IMR-90 (cell line): Measurements from ENCODE around the gene SLC35D1. TPM values are rescaled to one million over a fixed set of nuclear protein-coding genes. Genes with fewer than 3 reads are reported as not detected.
A peak's percentile ranks its signal among the peaks of the same experiment; 100 is the strongest.

Experiments
- ATAC-seq: fragments of 200-7000 bp; cut with Tn5 transposase; 2 replicates; pipeline ENCODE4 v1.9.1; 2020; ENCODE audit warnings: low read depth, mild to moderate bottlenecking, moderate library complexity
- BruUV-seq: library from RNA; stranded (reverse); fragments of 400-500 nt; replicated peaks from 2 replicates; lab custom pipeline; 2021; lab: Mats Ljungman, UMichigan
- CTCF ChIA-PET: fragments of 300-600 bp; formaldehyde crosslinking; extraction: SDS; loops from one replicate; lab custom pipeline; 2021; ENCODE audit warnings: antibody characterized with exemption; lab: Yijun Ruan, JAX
- POLR2A ChIA-PET: fragments of 300-600 bp; sonication (Branson Sonifier 250); formaldehyde crosslinking; loops from one replicate; lab custom pipeline; 2022; ENCODE audit warnings: antibody characterized with exemption; ENCODE audit not compliant: unreplicated experiment; lab: Charles Lee
- DNase-seq: peaks from one replicate; pipeline ENCODE4 v3.0.0; 2013
- H2AFZ ChIP-seq: replicated peaks from 2 replicates; pipeline ENCODE3; 2013; ENCODE audit warnings: low read length, mild to moderate bottlenecking; ENCODE audit not compliant: poor library complexity
- H2AK5ac ChIP-seq: 2 replicates; pipeline ENCODE4 v1.6.1; 2013; ENCODE audit warnings: low read depth, low read length, inconsistent platforms
- H2AK9ac ChIP-seq: replicated peaks from 2 replicates; pipeline ENCODE3; 2013; ENCODE audit warnings: mild to moderate bottlenecking, low read depth, low read length, moderate library complexity; ENCODE audit not compliant: poor library complexity
- H2BK120ac ChIP-seq: 2 replicates; pipeline ENCODE4 v1.6.1; 2013; ENCODE audit warnings: low read depth, low read length, inconsistent platforms
- H2BK15ac ChIP-seq: 3 replicates; pipeline ENCODE4 v1.6.1; 2013; ENCODE audit warnings: low read depth, low read length, inconsistent platforms
- H2BK20ac ChIP-seq: 2 replicates; pipeline ENCODE4 v1.6.1; 2013; ENCODE audit warnings: low read depth, mild to moderate bottlenecking, inconsistent platforms, low read length, moderate library complexity
- H2BK5ac ChIP-seq: 2 replicates; pipeline ENCODE4 v1.6.1; 2013; ENCODE audit warnings: mild to moderate bottlenecking, low read depth, low read length, inconsistent platforms; ENCODE audit not compliant: poor library complexity, severe bottlenecking
- H3K14ac ChIP-seq: replicated peaks from 2 replicates; pipeline ENCODE4 v1.6.1; 2013; ENCODE audit warnings: low read depth, low read length, inconsistent platforms
- H3K18ac ChIP-seq: 2 replicates; pipeline ENCODE4 v1.6.1; 2013; ENCODE audit warnings: low read depth, low read length, control low read depth
- H3K23ac ChIP-seq: 2 replicates; pipeline ENCODE4 v1.6.1; 2013; ENCODE audit warnings: low read depth, low read length, inconsistent platforms
- H3K27ac ChIP-seq: 2 replicates; pipeline ENCODE4 v1.5.1; 2013; ENCODE audit warnings: mild to moderate bottlenecking, control low read depth, low read length; ENCODE audit not compliant: insufficient read depth
- H3K27me3 ChIP-seq: 2 replicates; pipeline ENCODE4 v1.6.1; 2013; ENCODE audit warnings: low read length; ENCODE audit not compliant: control insufficient read depth, insufficient read depth
- H3K36me3 ChIP-seq: 2 replicates; pipeline ENCODE4 v1.6.1; 2013; ENCODE audit warnings: low read length, mixed read lengths; ENCODE audit not compliant: control insufficient read depth, insufficient read depth
- H3K4ac ChIP-seq: 2 replicates; pipeline ENCODE4 v1.6.1; 2013; ENCODE audit warnings: low read depth, low read length, inconsistent platforms
- H3K4me1 ChIP-seq: 2 replicates; pipeline ENCODE4 v1.6.1; 2013; ENCODE audit warnings: low read length, mixed read lengths; ENCODE audit not compliant: control insufficient read depth, insufficient read depth
- H3K4me2 ChIP-seq: 2 replicates; pipeline ENCODE4 v1.6.1; 2013; ENCODE audit warnings: low read depth, mild to moderate bottlenecking, control low read depth, low read length, moderate library complexity
- H3K4me3 ChIP-seq: 2 replicates; pipeline ENCODE4 v1.5.1; 2013; ENCODE audit warnings: low read depth, mild to moderate bottlenecking, control low read depth, low read length, moderate library complexity; ENCODE audit not compliant: insufficient read depth
- H3K56ac ChIP-seq: 2 replicates; pipeline ENCODE4 v1.6.1; 2013; ENCODE audit warnings: low read length, inconsistent platforms; ENCODE audit not compliant: insufficient read depth; ENCODE audit errors: extremely low read depth
- H3K79me1 ChIP-seq, 2 experiments: 2 replicates each; pipeline ENCODE4 v1.6.1; 2013; ENCODE audit warnings: low read length in 2 of 2, inconsistent platforms in 1 of 2, low read depth in 1 of 2
- H3K9ac ChIP-seq: 2 replicates; pipeline ENCODE4 v1.6.1; 2013; ENCODE audit warnings: low read depth, low read length, control low read depth
- H3K9me1 ChIP-seq: 2 replicates; pipeline ENCODE4 v1.6.1; 2013; ENCODE audit warnings: low read length, inconsistent platforms; ENCODE audit not compliant: insufficient read depth
- H3K9me3 ChIP-seq: 2 replicates; pipeline ENCODE4 v1.6.1; 2013; ENCODE audit warnings: low read length; ENCODE audit not compliant: control insufficient read depth, insufficient read depth
- H4K20me1 ChIP-seq: 2 replicates; pipeline ENCODE4 v1.6.1; 2013; ENCODE audit warnings: low read length, inconsistent platforms; ENCODE audit not compliant: insufficient read depth
- H4K5ac ChIP-seq: 2 replicates; pipeline ENCODE4 v1.6.1; 2013; ENCODE audit warnings: mild to moderate bottlenecking, low read depth, low read length, control low read depth
- H4K8ac ChIP-seq, 2 experiments: 2 replicates each; pipeline ENCODE4 v1.6.1; 2013; ENCODE audit warnings: low read depth in 2 of 2, low read length in 2 of 2, control low read depth in 1 of 2, inconsistent platforms in 1 of 2
- H4K91ac ChIP-seq: 2 replicates; pipeline ENCODE4 v1.6.1; 2013; ENCODE audit warnings: low read depth, low read length, inconsistent platforms; ENCODE audit not compliant: insufficient read depth
- BHLHE40 ChIP-seq: fragments of 150-350 bp; IDR thresholded peaks from 2 replicates; pipeline ENCODE4 v1.6.1; 2016; ENCODE audit warnings: mild to moderate bottlenecking, low read depth, low read length
- CEBPB ChIP-seq: IDR thresholded peaks from 2 replicates; pipeline ENCODE4 v1.6.1; 2012; ENCODE audit warnings: low read depth, low read length, improper control_type of control experiment
- CHD1 ChIP-seq: IDR thresholded peaks from 2 replicates; pipeline ENCODE4 v1.6.1; 2012; ENCODE audit warnings: low read depth, low read length, improper control_type of control experiment
- FOS ChIP-seq: fragments of 150-350 bp; IDR thresholded peaks from 2 replicates; pipeline ENCODE4 v1.6.1; 2016; ENCODE audit warnings: low read depth, low read length
- MAFK ChIP-seq: IDR thresholded peaks from 2 replicates; pipeline ENCODE4 v1.6.1; 2012; ENCODE audit warnings: low read depth, low read length, improper control_type of control experiment
- MAZ ChIP-seq: IDR thresholded peaks from 2 replicates; pipeline ENCODE4 v1.6.1; 2012; ENCODE audit warnings: low read depth, mild to moderate bottlenecking, low read length, improper control_type of control experiment, moderate library complexity, borderline replicate concordance
- MXI1 ChIP-seq: IDR thresholded peaks from 2 replicates; pipeline ENCODE4 v1.6.1; 2012; ENCODE audit warnings: low read depth, mild to moderate bottlenecking, low read length, moderate library complexity, borderline replicate concordance
- NFE2L2 ChIP-seq: fragments of 150-350 bp; IDR thresholded peaks from 2 replicates; pipeline ENCODE4 v1.6.1; 2016; ENCODE audit warnings: low read depth, mild to moderate bottlenecking, low read length
- POLR2A ChIP-seq: IDR thresholded peaks from 2 replicates; pipeline ENCODE4 v1.6.1; 2012; ENCODE audit warnings: mild to moderate bottlenecking, low read depth, low read length
- RAD21 ChIP-seq: IDR thresholded peaks from 2 replicates; pipeline ENCODE4 v1.6.1; 2012; ENCODE audit warnings: low read length, improper control_type of control experiment
- RCOR1 ChIP-seq: IDR thresholded peaks from 2 replicates; pipeline ENCODE4 v1.6.1; 2012; ENCODE audit warnings: mild to moderate bottlenecking, low read length, improper control_type of control experiment; ENCODE audit not compliant: insufficient replicate concordance
- RFX5 ChIP-seq: IDR thresholded peaks from 2 replicates; pipeline ENCODE4 v1.8.0; 2012; ENCODE audit warnings: low read depth, mild to moderate bottlenecking, low read length, moderate library complexity
- SMC3 ChIP-seq: fragments of 150-350 bp; IDR thresholded peaks from 2 replicates; pipeline ENCODE4 v1.6.1; 2016; ENCODE audit warnings: low read depth, mild to moderate bottlenecking, antibody characterized with exemption, low read length, moderate library complexity
- WGBS, 2 experiments: methylation state at CpG; one replicate each; pipeline versions ENCODE4 v1.1.5 to v1.1.7; 2013; ENCODE audit warnings: missing lambda C conversion rate in 2 of 2; ENCODE audit not compliant: insufficient read length in 1 of 2; ENCODE audit errors: extremely low coverage in 2 of 2; 5-methylcytosine and 5-hydroxymethylcytosine counted together
- dilution Hi-C: fragments of 300-500 bp; cut with HindIII; formaldehyde crosslinking; loops from one replicate; pipeline ENCODE4 v1.14.3; 2018; ENCODE audit warnings: low sequenced_read_pairs; ENCODE audit not compliant: unreplicated experiment
- in situ Hi-C: fragments of 300-500 bp; cut with MboI; formaldehyde crosslinking; loops from 3 replicates; pipeline ENCODE4 v1.14.3; 2019; ENCODE audit warnings: low sequenced_read_pairs, inconsistent platforms, mixed read lengths
- intact Hi-C: fragments of 100-400 bp; cut with micrococcal nuclease; formaldehyde crosslinking; loops from 2 replicates; pipeline ENCODE4 v1.10.0; 2022
- polyA plus RNA-seq, 3 experiments: library from polyadenylated mRNA; depleted of rRNA; stranded (reverse); fragments of >200 nt; gene quantifications; 2 replicates each; pipeline ENCODE4 v1.2.3, GENCODE V29; 2012; ENCODE audit warnings: low replicate concordance in 1 of 3
- total RNA-seq: library from RNA; depleted of rRNA; stranded (reverse); fragments of >200 nt; gene quantifications from 2 replicates; pipeline ENCODE4 v1.2.3, GENCODE V29; 2012
- TF ChIP-seq, protein P1 (sequence below): conservative IDR thresholded peaks from 2 replicates; pipeline ENCODE4 v1.5.1; 2012; ENCODE audit warnings: mild to moderate bottlenecking, low read depth, low read length, improper control_type of control experiment
- TF ChIP-seq, protein P2 (sequence below): fragments of 150-350 bp; IDR thresholded peaks from 2 replicates; pipeline ENCODE4 v1.6.1; 2016; ENCODE audit warnings: low read depth, mild to moderate bottlenecking, low read length, moderate library complexity, borderline replicate concordance
- TF ChIP-seq, protein P3 (sequence below): fragments of 150-350 bp; IDR thresholded peaks from 2 replicates; pipeline ENCODE4 v1.6.1; 2017; ENCODE audit warnings: mild to moderate bottlenecking, antibody characterized with exemption, low read length, low read depth

The SLC35D1 gene
- total and polyA plus RNA-seq, 2 of the 4 experiments (the other 2 are of a cell fraction) = 7.2 to 16.3 TPM

DNA sequence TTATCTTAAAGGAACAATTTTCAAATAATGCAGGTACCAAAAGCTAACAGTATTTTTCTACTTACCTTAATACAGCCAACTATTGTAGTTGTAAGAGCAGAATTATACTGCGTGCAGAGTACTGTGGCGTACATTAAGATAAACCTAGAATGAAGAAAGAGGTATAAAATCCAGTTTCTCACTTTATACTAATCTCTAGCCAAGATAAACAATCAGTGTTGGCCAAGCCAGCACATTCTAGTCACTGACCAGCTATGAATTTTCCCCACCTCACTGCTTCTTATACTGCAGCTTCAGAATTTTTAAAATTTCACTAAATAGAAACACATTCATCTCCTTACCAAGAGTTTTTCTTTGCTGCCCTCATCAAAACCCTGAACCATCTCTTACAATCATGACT lies 33.6 kb downstream of the SLC35D1 start:
- Histone ChIP-seq H2BK20ac (0 out of 2 replicates have a peak overlapping the region, but pooled peaks have one; percentile 2), H4K8ac (peak overlapping the region in 1 of 2 experiments; percentile 55; a peak in 1 of 4 replicates), H3K56ac (no peak overlapping the region), H3K4me1 (peaks cover 14% of the 10 kb centered on the region), H3K36me3 (peaks cover 12% of the 10 kb centered on the region), H3K27ac (no peak overlapping the region), H3K9me3 (no peaks in the 10 kb centered on the region), H2BK5ac (peak overlapping the region; percentile 89), H3K14ac (peak overlapping the region; percentile 78; the same call in 1 of the 2 replicates), H3K9me1 (peaks cover 6% of the 10 kb centered on the region; the same call in 1 of the 2 replicates), H2AK9ac (no peak overlapping the region), H4K91ac (peak overlapping the region; percentile 74; the same call in 1 of the 2 replicates), H3K79me1 (peaks cover 7 to 10% of the 10 kb centered on the region in 2 experiments), H3K9ac (no peak overlapping the region; the same call in 1 of the 2 replicates), H3K27me3 (no peaks in the 10 kb centered on the region), H3K23ac (0 out of 2 replicates have a peak overlapping the region, but pooled peaks have one; percentile 18), H4K5ac (no peak overlapping the region), H3K4me3 (no peak overlapping the region), H3K4ac (peak overlapping the region; percentile 47; the same call in 1 of the 2 replicates), H2BK15ac (no peak overlapping the region), H2AK5ac (no peak overlapping the region), H3K18ac (peak overlapping the region; percentile 66; the same call in 1 of the 2 replicates), H4K20me1 (no peaks in the 10 kb centered on the region), H2AFZ (no peak overlapping the region), H2BK120ac (peak overlapping the region; percentile 58), H3K4me2 (peak overlapping the region; percentile 74; the same call in 1 of the 2 replicates)
- ATAC-seq (peak; percentile 79), DNase-seq (peak; percentile 75)
- intact Hi-C loops (no loop called here), dilution Hi-C loops (no loop called here), in situ Hi-C loops (no loop called here)
- WGBS, 2 experiments = no CpG with 5 or more reads among the region's 2 CpGs
- no TSS peak for BruUV-seq
- POLR2A ChIA-PET = interaction anchor here (0.6 kb wide), 2 partner anchors 12 to 444 kb away, joined by 3 read pairs; no protein-coding TSS in a partner anchor
- CTCF ChIA-PET = interaction anchor here (0.9 to 1.2 kb wide), 2 partner anchors 11 to 24 kb away, joined by 3 to 4 read pairs; no protein-coding TSS in a partner anchor
- TF ChIP-seq FOS = no peak
- TF ChIP-seq, protein P1, sequence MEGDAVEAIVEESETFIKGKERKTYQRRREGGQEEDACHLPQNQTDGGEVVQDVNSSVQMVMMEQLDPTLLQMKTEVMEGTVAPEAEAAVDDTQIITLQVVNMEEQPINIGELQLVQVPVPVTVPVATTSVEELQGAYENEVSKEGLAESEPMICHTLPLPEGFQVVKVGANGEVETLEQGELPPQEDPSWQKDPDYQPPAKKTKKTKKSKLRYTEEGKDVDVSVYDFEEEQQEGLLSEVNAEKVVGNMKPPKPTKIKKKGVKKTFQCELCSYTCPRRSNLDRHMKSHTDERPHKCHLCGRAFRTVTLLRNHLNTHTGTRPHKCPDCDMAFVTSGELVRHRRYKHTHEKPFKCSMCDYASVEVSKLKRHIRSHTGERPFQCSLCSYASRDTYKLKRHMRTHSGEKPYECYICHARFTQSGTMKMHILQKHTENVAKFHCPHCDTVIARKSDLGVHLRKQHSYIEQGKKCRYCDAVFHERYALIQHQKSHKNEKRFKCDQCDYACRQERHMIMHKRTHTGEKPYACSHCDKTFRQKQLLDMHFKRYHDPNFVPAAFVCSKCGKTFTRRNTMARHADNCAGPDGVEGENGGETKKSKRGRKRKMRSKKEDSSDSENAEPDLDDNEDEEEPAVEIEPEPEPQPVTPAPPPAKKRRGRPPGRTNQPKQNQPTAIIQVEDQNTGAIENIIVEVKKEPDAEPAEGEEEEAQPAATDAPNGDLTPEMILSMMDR = no peak
- no peak for TF ChIP-seq MAFK
- TF ChIP-seq RFX5 = no peak
- TF ChIP-seq CEBPB = no peak
- no peak for TF ChIP-seq BHLHE40
- no peak for TF ChIP-seq SMC3
- TF ChIP-seq RCOR1 = no peak
- no peak for TF ChIP-seq MXI1
- TF ChIP-seq, protein P2, sequence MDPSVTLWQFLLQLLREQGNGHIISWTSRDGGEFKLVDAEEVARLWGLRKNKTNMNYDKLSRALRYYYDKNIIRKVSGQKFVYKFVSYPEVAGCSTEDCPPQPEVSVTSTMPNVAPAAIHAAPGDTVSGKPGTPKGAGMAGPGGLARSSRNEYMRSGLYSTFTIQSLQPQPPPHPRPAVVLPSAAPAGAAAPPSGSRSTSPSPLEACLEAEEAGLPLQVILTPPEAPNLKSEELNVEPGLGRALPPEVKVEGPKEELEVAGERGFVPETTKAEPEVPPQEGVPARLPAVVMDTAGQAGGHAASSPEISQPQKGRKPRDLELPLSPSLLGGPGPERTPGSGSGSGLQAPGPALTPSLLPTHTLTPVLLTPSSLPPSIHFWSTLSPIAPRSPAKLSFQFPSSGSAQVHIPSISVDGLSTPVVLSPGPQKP = no peak
- no peak for TF ChIP-seq RAD21
- TF ChIP-seq MAZ = no peak
- no peak for TF ChIP-seq POLR2A
- TF ChIP-seq NFE2L2 = no peak
- TF ChIP-seq, protein P3, sequence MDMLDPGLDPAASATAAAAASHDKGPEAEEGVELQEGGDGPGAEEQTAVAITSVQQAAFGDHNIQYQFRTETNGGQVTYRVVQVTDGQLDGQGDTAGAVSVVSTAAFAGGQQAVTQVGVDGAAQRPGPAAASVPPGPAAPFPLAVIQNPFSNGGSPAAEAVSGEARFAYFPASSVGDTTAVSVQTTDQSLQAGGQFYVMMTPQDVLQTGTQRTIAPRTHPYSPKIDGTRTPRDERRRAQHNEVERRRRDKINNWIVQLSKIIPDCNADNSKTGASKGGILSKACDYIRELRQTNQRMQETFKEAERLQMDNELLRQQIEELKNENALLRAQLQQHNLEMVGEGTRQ = no peak
- TF ChIP-seq CHD1 = no peak
